Stimulated activated memory B cell treated with anti-CD40 and anti-IgM and Interleukin-4, amounts not matched to agents 10 μg/mL and 1 μg/mL and 100 μg/mL, for 72 hours (primary cell): ENCODE data around the gene GALC.

Experiments used
- ATAC-seq: fragments of 150-1000 bp; cut with Tn5 transposase; 2 replicates; pipeline ENCODE4 v1.10.0; 2021
- H3K27ac Mint-ChIP-seq: one replicate; pipeline ENCODE4 v1.8.0; 2022; ENCODE audit warnings: mild to moderate bottlenecking, mixed read lengths
- H3K27me3 Mint-ChIP-seq: one replicate; pipeline ENCODE4 v1.8.0; 2022; ENCODE audit warnings: mixed read lengths
- H3K36me3 Mint-ChIP-seq: one replicate; pipeline ENCODE4 v1.8.0; 2022; ENCODE audit warnings: mixed read lengths
- H3K4me1 Mint-ChIP-seq: one replicate; pipeline ENCODE4 v1.8.0; 2022; ENCODE audit warnings: mixed read lengths
- H3K4me3 Mint-ChIP-seq: one replicate; pipeline ENCODE4 v1.8.0; 2022; ENCODE audit warnings: mild to moderate bottlenecking, moderate library complexity, mixed read lengths
- H3K9me3 Mint-ChIP-seq: one replicate; pipeline ENCODE4 v1.8.0; 2022; ENCODE audit warnings: mixed read lengths

Gene GALC

GRCh38 chr14:87944987-87945604, 47.9 kb downstream of the GALC start:
- H3K4me3 Mint-ChIP-seq, result no peak overlapping the region
- no peaks in the 10 kb centered on the region for H3K9me3 Mint-ChIP-seq
- no peaks in the 10 kb centered on the region for H3K4me1 Mint-ChIP-seq
- no peaks in the 10 kb centered on the region for H3K27me3 Mint-ChIP-seq
- H3K27ac Mint-ChIP-seq, result no peak overlapping the region
- peaks cover 43% of the 10 kb centered on the region for H3K36me3 Mint-ChIP-seq
- ATAC-seq, result no peak

- Mint-ChIP-seq H3K4me3 (no peak overlapping the region), H3K9me3 (no peaks in the 10 kb centered on the region), H3K4me1 (peaks cover 14% of the 10 kb centered on the region), H3K27ac (peak overlapping the region; percentile 17), H3K27me3 (no peaks in the 10 kb centered on the region), H3K36me3 (peaks cover 66% of the 10 kb centered on the region)
- no peak for ATAC-seq
Observed at GRCh38 chr14:87940894-87941293, 52.1 kb downstream of the GALC start.

GRCh38 chr14:87940382-87940781, 52.6 kb downstream of the GALC start:
- Mint-ChIP-seq H3K27me3 (no peaks in the 10 kb centered on the region), H3K4me1 (peaks cover 14% of the 10 kb centered on the region), H3K9me3 (no peaks in the 10 kb centered on the region), H3K27ac (no peak overlapping the region), H3K4me3 (no peak overlapping the region), H3K36me3 (peaks cover 65% of the 10 kb centered on the region)
- ATAC-seq, result peak; percentile 77

- Mint-ChIP-seq H3K36me3 (peaks cover 62% of the 10 kb centered on the region), H3K9me3 (peaks cover 3% of the 10 kb centered on the region), H3K27me3 (no peaks in the 10 kb centered on the region), H3K27ac (no peak overlapping the region), H3K4me1 (peaks cover 14% of the 10 kb centered on the region), H3K4me3 (no peak overlapping the region)
- no peak for ATAC-seq
Observed at GRCh38 chr14:87935886-87936285, 57.1 kb downstream of the GALC start.

GRCh38 chr14:87935081-87935828, 57.7 kb downstream of the GALC start:
- no peak overlapping the region for H3K4me3 Mint-ChIP-seq
- H3K36me3 Mint-ChIP-seq, result peaks cover 64% of the 10 kb centered on the region
- no peak overlapping the region for H3K27ac Mint-ChIP-seq
- H3K9me3 Mint-ChIP-seq, result peaks cover 3% of the 10 kb centered on the region
- no peak for ATAC-seq
- H3K4me1 Mint-ChIP-seq, result peaks cover 14% of the 10 kb centered on the region
- H3K27me3 Mint-ChIP-seq, result no peaks in the 10 kb centered on the region

GRCh38 chr14:87934185-87934584, 58.8 kb downstream of the GALC start:
- peaks cover 3% of the 10 kb centered on the region for H3K9me3 Mint-ChIP-seq
- peaks cover 67% of the 10 kb centered on the region for H3K36me3 Mint-ChIP-seq
- no peaks in the 10 kb centered on the region for H3K27me3 Mint-ChIP-seq
- H3K27ac Mint-ChIP-seq, result no peak overlapping the region
- H3K4me1 Mint-ChIP-seq, result peaks cover 14% of the 10 kb centered on the region
- no peak for ATAC-seq
- H3K4me3 Mint-ChIP-seq, result no peak overlapping the region

GRCh38 chr14:87916886-87917275, 76.1 kb downstream of the GALC start:
- Mint-ChIP-seq H3K27me3 (peaks cover 40% of the 10 kb centered on the region), H3K4me1 (no peaks in the 10 kb centered on the region), H3K36me3 (peaks cover 8% of the 10 kb centered on the region), H3K4me3 (no peak overlapping the region), H3K27ac (no peak overlapping the region), H3K9me3 (peaks cover 14% of the 10 kb centered on the region)
- ATAC-seq, result no peak

- ATAC-seq, result peak; percentile 16
- no peak overlapping the region for H3K4me3 Mint-ChIP-seq
- H3K9me3 Mint-ChIP-seq, result peaks cover 18% of the 10 kb centered on the region
- no peaks in the 10 kb centered on the region for H3K4me1 Mint-ChIP-seq
- H3K36me3 Mint-ChIP-seq, result peaks cover 8% of the 10 kb centered on the region
- no peak overlapping the region for H3K27ac Mint-ChIP-seq
- H3K27me3 Mint-ChIP-seq, result peaks cover 40% of the 10 kb centered on the region
Observed at GRCh38 chr14:87916103-87916885, 76.7 kb downstream of the GALC start.

GRCh38 chr14:87908550-87908949, 84.4 kb downstream of the GALC start:
- Mint-ChIP-seq H3K36me3 (no peaks in the 10 kb centered on the region), H3K9me3 (peaks cover 19% of the 10 kb centered on the region), H3K4me3 (no peak overlapping the region), H3K27me3 (peaks cover 7% of the 10 kb centered on the region), H3K4me1 (no peaks in the 10 kb centered on the region), H3K27ac (no peak overlapping the region)
- no peak for ATAC-seq

- peaks cover 8% of the 10 kb centered on the region for H3K27me3 Mint-ChIP-seq
- H3K36me3 Mint-ChIP-seq, result no peaks in the 10 kb centered on the region
- no peak overlapping the region for H3K27ac Mint-ChIP-seq
- no peak for ATAC-seq
- no peak overlapping the region for H3K4me3 Mint-ChIP-seq
- no peaks in the 10 kb centered on the region for H3K4me1 Mint-ChIP-seq
- H3K9me3 Mint-ChIP-seq, result no peaks in the 10 kb centered on the region
Observed at GRCh38 chr14:87901652-87902051, 91.3 kb downstream of the GALC start.

- Mint-ChIP-seq H3K27ac (no peak overlapping the region), H3K4me3 (no peak overlapping the region), H3K4me1 (no peaks in the 10 kb centered on the region), H3K27me3 (peaks cover 8% of the 10 kb centered on the region), H3K9me3 (no peaks in the 10 kb centered on the region), H3K36me3 (no peaks in the 10 kb centered on the region)
- ATAC-seq, result no peak
Observed at GRCh38 chr14:87901236-87901635, 91.7 kb downstream of the GALC start.

- Mint-ChIP-seq H3K4me1 (no peaks in the 10 kb centered on the region), H3K9me3 (no peaks in the 10 kb centered on the region), H3K36me3 (no peaks in the 10 kb centered on the region), H3K4me3 (no peak overlapping the region), H3K27me3 (peaks cover 8% of the 10 kb centered on the region), H3K27ac (no peak overlapping the region)
- ATAC-seq, result no peak
Observed at GRCh38 chr14:87899228-87899627, 93.8 kb downstream of the GALC start.

- H3K4me3 Mint-ChIP-seq, result no peak overlapping the region
- H3K27ac Mint-ChIP-seq, result no peak overlapping the region
- no peaks in the 10 kb centered on the region for H3K4me1 Mint-ChIP-seq
- no peak for ATAC-seq
- no peaks in the 10 kb centered on the region for H3K36me3 Mint-ChIP-seq
- no peaks in the 10 kb centered on the region for H3K9me3 Mint-ChIP-seq
- H3K27me3 Mint-ChIP-seq, result peaks cover under 1% of the 10 kb centered on the region
Observed at GRCh38 chr14:87898301-87898700, 94.7 kb downstream of the GALC start.

GRCh38 chr14:87896393-87897380, 96.3 kb downstream of the GALC start:
- Mint-ChIP-seq H3K9me3 (no peaks in the 10 kb centered on the region), H3K4me3 (no peak overlapping the region)

GRCh38 chr14:87894920-87895319, 98.1 kb downstream of the GALC start:
- H3K4me3 Mint-ChIP-seq, result no peak overlapping the region
- H3K4me1 Mint-ChIP-seq, result no peaks in the 10 kb centered on the region
- H3K27ac Mint-ChIP-seq, result no peak overlapping the region
- H3K27me3 Mint-ChIP-seq, result no peaks in the 10 kb centered on the region
- ATAC-seq, result no peak
- no peaks in the 10 kb centered on the region for H3K36me3 Mint-ChIP-seq
- no peaks in the 10 kb centered on the region for H3K9me3 Mint-ChIP-seq

More at GRCh38 chr14:87896393-87897380, 96.3 kb downstream of the GALC start:
- no peaks in the 10 kb centered on the region for H3K36me3 Mint-ChIP-seq
- no peaks in the 10 kb centered on the region for H3K27me3 Mint-ChIP-seq
- H3K27ac Mint-ChIP-seq, result no peak overlapping the region
- no peaks in the 10 kb centered on the region for H3K4me1 Mint-ChIP-seq
- no peak for ATAC-seq
